Fibroblast of lung (primary cell): ENCODE data around the gene B2M.

Experiments
- CTCF ChIP-seq, 2 donors: IDR thresholded peaks in 1 of 2; conservative IDR thresholded peaks in 1 of 2; 1 replicate in 1 of 2; 2 replicates in 1 of 2; pipeline ENCODE4 v1.5.1; 2011 to 2012; ENCODE audit warnings: low read length in 2 of 2, control low read depth in 1 of 2, inconsistent platforms in 1 of 2, low read depth in 1 of 2, mild to moderate bottlenecking in 1 of 2
- EZH2 ChIP-seq: IDR thresholded peaks from 2 replicates; pipeline ENCODE4 v1.5.1; 2012; ENCODE audit warnings: low read length, control low read depth, mild to moderate bottlenecking; ENCODE audit errors: missing control alignments

GRCh38 chr15:44676676-44677075, 34.6 kb upstream of the B2M start:
- no peak for TF ChIP-seq CTCF (conservative IDR thresholded peaks at IDR 0.05 in 1 of 2, IDR thresholded peaks at IDR 0.05 in 1 of 2; ENCODE audit: low read depth in 1 of 2, low read length in 2 of 2)
- no peak for TF ChIP-seq EZH2
